Measurements from ENCODE around the gene PRR16.

The PRR16 gene

DNA sequence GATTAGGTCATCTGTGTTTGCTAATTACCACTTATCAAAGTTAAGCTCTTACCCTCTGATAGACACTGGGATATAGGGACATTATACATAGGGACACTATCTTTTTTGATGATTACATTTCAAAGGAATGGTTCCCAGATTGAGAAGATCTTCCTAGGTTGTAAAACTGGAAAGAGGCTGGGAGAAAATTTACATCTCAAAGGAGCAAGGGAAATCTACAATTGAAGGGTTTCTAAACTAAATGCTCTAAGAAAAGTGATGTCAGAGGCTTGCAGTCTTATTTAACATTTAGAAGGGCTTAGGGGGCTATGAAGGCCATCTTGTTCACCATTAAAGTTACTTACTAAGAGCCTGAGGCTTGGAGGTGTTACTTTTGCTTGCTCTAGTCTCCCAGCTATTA, 242.8 kb downstream of the PRR16 start:
- TF ChIP-seq, protein P1, sequence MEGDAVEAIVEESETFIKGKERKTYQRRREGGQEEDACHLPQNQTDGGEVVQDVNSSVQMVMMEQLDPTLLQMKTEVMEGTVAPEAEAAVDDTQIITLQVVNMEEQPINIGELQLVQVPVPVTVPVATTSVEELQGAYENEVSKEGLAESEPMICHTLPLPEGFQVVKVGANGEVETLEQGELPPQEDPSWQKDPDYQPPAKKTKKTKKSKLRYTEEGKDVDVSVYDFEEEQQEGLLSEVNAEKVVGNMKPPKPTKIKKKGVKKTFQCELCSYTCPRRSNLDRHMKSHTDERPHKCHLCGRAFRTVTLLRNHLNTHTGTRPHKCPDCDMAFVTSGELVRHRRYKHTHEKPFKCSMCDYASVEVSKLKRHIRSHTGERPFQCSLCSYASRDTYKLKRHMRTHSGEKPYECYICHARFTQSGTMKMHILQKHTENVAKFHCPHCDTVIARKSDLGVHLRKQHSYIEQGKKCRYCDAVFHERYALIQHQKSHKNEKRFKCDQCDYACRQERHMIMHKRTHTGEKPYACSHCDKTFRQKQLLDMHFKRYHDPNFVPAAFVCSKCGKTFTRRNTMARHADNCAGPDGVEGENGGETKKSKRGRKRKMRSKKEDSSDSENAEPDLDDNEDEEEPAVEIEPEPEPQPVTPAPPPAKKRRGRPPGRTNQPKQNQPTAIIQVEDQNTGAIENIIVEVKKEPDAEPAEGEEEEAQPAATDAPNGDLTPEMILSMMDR (IDR thresholded peaks at IDR 0.05; ENCODE audit: extremely low read depth, missing control alignments), result no peak
- no peak for DNase-seq (ENCODE audit: low spot score)

DNA sequence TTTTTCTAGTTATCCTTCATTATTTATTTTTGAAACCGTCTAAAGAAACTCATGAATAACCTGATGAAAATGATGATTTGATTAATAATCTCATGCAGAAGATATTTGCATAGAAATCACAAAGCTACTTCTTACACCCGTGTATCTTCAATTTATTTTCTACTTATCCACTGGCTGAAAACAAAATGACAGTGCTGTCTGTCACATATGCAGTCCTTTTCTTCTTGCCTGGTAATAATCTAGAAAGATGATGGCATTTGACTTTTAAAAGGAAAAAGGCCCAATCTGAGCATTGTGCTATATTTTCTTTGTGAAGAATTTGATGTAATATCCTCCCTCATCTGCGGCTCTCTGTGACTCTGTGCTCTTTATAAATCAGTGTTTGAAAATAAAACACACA, 253.3 kb downstream of the PRR16 start:
- TF ChIP-seq, protein P1 (IDR thresholded peaks at IDR 0.05; ENCODE audit: extremely low read depth, missing control alignments), result no peak
- DNase-seq (ENCODE audit: low spot score), result no peak

DNA sequence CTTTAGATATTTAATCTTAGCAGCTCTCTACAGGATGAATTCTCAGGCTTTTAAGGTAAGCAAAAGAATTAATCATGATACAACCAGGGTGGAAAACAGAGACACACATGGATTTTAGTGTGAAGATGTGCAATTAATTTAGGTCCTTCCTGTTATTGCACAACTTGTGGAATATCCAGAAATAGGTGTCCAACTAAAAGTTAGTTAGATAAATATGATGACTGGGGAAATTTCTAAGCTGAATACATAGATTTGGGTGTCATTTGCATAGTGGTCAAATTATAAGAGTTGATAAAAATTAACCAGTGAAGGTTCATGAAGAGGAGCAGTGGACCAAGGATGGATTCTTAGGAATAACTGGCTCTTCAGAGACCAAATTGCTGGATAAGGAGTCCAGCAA, 266.1 kb downstream of the PRR16 start:
- no peak for DNase-seq (ENCODE audit: low spot score)
- TF ChIP-seq, protein P1 (IDR thresholded peaks at IDR 0.05; ENCODE audit: extremely low read depth, missing control alignments), result no peak

DNA sequence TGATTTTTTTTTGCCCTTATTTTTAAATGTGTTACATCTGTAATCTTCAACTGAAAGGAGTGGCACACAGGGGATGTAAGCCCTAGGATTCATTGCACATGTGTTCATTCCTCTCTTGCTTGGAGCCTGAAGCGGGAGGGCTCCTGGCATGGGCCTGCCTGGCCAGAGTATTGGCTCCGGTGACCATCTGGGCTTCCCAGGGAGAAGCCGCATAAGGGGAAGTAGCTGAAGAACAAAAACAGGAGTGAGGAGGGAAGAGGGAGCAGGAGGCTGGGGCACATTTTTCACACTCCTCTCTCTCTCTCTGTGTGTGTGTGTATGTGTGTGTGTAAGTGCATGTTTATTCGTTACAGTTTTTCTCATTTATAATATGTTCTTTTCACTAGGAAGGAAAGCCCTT, 269.9 kb downstream of the PRR16 start:
- TF ChIP-seq, protein P1 (IDR thresholded peaks at IDR 0.05; ENCODE audit: extremely low read depth, missing control alignments), result no peak
- DNase-seq (ENCODE audit: low spot score), result no peak

DNA sequence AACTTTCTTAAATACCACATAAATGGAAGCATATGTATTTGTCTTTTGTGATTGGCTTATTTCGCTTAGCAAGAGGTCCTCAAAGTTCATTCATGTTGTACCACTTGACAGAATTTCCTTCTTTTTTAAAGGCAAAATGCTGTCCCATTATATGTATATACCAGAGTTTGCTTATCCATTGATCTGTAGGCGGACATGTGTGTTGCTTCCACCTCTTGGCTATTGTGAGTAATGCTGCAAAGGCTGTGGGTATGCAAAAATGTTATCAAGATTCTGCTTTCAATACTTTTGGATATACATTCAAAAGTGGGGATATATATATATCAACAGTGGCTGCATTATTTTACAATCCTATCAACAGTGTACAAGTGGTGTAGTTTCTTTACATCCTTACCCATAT, 271.0 kb downstream of the PRR16 start:
- TF ChIP-seq, protein P1 (IDR thresholded peaks at IDR 0.05; ENCODE audit: extremely low read depth, missing control alignments), result no peak
- DNase-seq (ENCODE audit: low spot score), result no peak

Data from GM20000 (cell line).